GM12891 (cell line): ENCODE data around the gene GASK1A.

ENCODE experiments used
- PAX5 ChIP-seq: IDR thresholded peaks from 2 replicates; pipeline ENCODE4 v1.6.1; 2011; ENCODE audit warnings: low read length, moderate library complexity, mild to moderate bottlenecking; ENCODE audit not compliant: insufficient read depth, severe bottlenecking
- POLR2A ChIP-seq: IDR thresholded peaks from 2 replicates; pipeline ENCODE4 v1.6.1; 2011; ENCODE audit warnings: low read depth, low read length, control low read depth
- POLR2AphosphoS5 ChIP-seq: IDR thresholded peaks from 2 replicates; pipeline ENCODE4 v1.6.1; 2011; ENCODE audit warnings: low read depth, low read length, control low read depth
- POU2F2 ChIP-seq: IDR thresholded peaks from 2 replicates; pipeline ENCODE4 v1.6.1; 2011; ENCODE audit warnings: low read depth, mild to moderate bottlenecking, control low read depth, low read length, moderate library complexity
- SPI1 ChIP-seq: IDR thresholded peaks from 2 replicates; pipeline ENCODE4 v1.6.1; 2011; ENCODE audit warnings: low read depth, low read length, control low read depth
- TAF1 ChIP-seq: IDR thresholded peaks from 2 replicates; pipeline ENCODE4 v1.6.1; 2011; ENCODE audit warnings: low read depth, low read length, control low read depth

GRCh38 chr3:43023066-43023465, 44.0 kb downstream of the GASK1A start:
- no peak for TF ChIP-seq POLR2AphosphoS5
- no peak for TF ChIP-seq POLR2A
- TF ChIP-seq TAF1 = no peak
- no peak for TF ChIP-seq SPI1
- no peak for TF ChIP-seq PAX5
- no peak for TF ChIP-seq POU2F2
